Stromal cell of bone marrow (primary cell): Measurements from ENCODE around the gene TMEM236.

Experiments used
- DNase-seq: peaks from one replicate; pipeline ENCODE4 v3.0.0-alpha.2; 2012; ENCODE audit warnings: low read depth

TMEM236 gene

DNA sequence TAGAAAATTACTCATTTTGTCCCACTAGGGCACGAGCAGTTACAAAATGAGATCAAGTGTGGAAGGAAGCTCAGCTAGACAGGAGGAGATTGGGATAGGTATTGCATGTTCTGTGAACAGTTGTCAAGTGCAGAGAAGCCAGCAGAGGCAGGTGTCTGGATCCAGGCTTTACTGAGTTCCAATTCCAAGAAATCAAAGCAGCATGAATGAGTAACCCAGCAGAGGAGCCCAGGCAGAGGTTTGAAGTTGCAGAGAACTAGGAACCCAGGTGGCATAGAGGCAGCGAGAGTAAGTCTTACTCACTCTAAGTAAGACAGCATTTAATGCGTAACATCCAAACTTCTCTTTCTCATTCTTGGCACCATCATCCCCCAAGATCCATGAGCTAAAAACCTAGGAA lies 68.9 kb downstream of the TMEM236 start:
- no peak for DNase-seq

DNA sequence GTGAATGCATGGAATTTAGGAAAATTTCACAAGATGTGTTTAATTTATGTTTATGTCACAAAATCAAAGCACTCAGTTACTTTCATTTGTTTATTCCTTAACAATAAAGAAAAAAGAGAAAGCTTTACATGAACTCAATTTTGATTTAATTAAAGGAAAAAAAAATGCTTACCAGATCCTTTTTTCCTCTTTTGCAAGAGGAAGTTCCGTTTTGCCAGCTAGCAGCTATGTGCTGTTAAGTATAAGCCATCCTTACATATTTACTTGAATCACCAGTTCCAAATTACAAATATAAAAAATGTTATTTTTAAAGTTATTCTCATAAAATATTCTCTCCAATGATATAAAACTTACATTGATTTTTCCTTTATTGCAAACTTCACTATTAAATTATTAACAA lies 69.9 kb downstream of the TMEM236 start:
- DNase-seq: no peak

- DNase-seq: no peak
These were observed 79.3 kb downstream of the TMEM236 start for GRCh38 chr10:17831341-17831740.

- no peak for DNase-seq
These were observed 79.9 kb downstream of the TMEM236 start for GRCh38 chr10:17831896-17832295.

DNA sequence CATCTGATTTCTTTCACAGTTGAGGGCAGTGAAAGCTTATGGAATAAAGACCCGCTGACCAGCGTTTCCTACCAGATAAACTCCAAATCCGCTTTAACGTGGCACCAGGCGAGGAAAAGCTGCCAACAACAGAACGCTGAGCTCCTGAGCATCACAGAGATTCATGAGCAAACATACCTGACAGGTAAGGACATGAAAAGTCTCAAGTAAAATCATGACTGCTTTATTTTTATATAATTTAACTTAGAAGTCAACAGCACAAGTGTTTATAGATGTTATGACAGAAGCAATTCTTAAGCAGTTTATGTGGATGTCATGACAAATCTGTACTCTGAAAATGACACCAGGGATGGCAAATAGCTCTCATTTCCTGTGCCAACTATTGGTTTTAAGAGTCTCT lies 81.7 kb downstream of the TMEM236 start:
- no peak for DNase-seq

DNA sequence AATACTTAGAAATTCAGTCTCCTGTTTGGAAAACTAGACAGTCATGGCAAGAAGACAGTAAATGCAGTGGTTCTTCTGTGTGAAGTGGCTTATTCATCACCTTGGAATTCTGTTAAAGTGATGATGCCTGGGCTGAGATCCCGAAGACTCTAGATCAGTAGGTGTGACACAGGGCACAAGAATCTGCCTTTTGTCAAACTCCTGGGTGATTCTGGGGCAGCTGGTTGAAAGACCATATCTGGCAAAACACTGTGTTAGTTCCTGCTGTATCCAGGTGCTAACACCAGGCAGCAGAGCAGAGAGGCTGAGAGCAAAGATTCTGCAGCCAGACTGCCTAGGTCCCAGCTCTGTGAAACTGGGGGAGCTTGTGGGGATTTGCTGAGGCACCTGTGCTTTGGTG lies 83.7 kb downstream of the TMEM236 start:
- DNase-seq: peak; percentile 57

GRCh38 chr10:17836942-17837341 lies 84.9 kb downstream of the TMEM236 start:
- DNase-seq: no peak

DNA sequence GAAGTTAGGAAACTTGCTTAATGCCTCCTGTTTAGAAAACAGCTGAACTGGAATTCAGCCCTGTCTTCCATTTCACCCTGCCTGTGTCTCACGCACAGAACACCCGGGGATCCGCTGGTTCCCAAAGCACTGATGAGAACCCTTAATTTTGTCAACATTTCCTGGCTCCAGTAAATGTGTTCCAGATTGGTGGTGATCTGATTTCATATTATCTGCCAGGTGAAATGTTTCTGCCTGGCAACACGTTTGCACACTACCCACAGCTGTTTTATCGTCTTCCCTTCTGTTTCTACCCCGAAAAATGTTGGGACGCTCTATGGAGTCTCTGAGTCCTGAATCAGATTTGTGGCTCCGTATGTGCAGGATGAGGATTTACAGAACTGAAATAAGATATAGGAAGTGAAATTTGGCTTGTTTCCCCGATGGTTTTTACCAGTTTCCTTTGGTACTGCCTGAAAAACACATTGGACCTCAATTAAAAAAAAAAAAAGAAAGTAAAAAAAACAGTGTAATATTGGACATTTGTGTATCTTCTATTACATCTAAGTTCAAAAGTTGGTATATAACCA lies 86.2 kb downstream of the TMEM236 start:
- DNase-seq: no peak

DNA sequence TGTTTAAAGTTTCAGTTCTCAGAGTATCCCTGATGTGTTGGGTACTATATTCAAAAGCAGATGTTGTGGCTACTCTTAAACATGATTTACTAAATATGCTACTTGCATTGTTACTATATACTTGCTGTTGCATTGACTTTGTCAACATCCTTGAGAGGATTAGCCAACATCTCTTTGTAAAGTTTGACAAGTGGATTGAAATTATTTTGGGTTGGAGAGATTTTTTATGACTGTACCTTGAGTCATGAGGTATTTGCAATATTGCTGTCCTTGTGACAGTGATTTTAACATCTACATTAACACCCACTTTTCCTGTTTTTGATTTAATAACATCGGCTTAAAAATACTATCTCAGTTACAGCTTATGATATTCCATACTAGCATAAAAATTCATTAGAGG lies 89.0 kb downstream of the TMEM236 start:
- no peak for DNase-seq

GRCh38 chr10:17842641-17843040 lies 90.6 kb downstream of the TMEM236 start:
- DNase-seq: no peak

- DNase-seq: peak; percentile 43
These were observed 95.7 kb downstream of the TMEM236 start for GRCh38 chr10:17847585-17848296.

DNA sequence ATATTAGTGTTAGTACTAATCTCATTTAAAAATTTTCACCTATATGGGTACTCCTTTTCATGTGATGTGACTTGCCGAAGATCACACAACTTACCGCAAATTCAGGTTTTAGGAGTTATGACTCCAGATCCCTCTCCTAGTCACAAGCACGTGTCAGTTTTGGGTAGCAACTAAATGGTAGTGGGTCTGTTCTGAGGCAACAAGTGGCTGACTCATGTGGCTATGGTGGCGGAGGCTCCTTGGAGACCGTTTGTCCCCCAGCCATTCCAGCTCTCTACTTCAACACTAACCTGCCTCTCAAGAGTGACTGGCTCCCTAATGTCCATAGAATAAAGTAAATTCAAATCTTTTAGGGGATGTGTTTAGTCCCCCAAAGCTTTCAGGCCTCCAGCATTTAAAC lies 96.6 kb downstream of the TMEM236 start:
- no peak for DNase-seq
